Non-pigmented ciliary epithelial cell (primary cell): Measurements from ENCODE around the gene MYLIP.

Experiments
- DNase-seq: peaks from one replicate; pipeline ENCODE4 v3.0.0-alpha.2; 2010; ENCODE audit warnings: low read depth

Gene MYLIP

DNA sequence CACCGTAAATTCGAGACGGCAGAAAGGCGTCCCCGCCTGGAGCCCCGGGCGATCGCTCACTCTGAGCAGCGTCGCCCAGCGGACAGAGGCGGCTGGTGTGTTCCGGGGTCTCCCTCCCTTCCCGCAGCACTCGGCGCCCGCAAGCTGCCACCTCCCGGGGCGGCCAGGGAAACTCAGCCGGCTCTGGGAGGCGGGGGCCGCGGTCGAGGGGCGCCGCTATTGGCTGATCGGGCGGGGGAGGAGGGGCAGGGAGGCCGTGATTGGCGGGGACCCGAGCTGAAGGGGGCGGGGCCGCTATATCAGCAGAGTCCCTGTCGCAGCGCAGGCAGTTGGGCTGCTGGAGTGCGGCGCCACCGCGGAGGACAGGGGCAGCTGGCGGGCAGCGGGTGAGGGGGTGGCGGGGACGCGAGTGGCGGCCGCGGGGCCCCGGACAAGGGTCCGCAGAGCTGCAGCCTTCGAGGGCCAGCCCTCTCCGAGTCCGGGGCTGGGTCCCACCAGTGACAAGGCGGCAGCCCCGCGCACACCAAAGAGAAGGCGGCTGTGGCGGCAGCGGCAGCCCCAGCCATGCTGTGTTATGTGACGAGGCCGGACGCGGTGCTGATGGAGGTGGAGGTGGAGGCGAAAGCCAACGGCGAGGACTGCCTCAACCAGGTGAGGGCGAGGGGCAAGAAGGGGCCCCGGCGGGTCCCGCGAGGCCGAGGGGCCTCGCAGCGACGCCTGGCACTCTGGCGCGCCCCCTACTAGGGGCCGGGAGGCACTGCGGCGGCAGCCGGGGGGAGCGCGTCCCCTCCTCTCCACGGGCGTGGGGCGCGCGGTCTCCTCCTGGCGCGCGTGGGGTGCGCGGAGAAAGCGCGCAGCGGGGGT, at the start of gene MYLIP:
Gene MYLIP (plus strand): TSS at position 328 of the 864 bp plus-strand sequence. CDS start 237 bp downstream, at position 565.
- peak; percentile 24 for DNase-seq

DNA sequence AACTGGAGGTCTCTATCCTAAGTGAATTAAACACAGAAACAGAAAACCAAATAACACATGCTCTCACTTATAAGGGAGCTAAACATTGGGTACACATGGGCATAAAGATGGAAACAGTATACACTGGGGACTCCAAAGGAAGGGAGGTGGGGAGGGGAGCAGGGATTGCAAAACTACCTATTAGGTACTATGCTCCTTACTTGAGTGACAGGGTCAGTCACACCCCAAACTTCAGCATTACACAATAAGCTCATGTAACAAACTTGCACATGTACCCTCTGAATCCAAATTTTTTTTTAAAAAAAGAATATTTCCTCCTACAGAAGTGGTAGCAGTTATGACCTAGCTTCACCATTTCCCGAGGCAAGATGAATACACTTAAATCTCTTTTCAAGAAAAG, 49.5 kb upstream of the MYLIP start:
- DNase-seq = no peak

DNA sequence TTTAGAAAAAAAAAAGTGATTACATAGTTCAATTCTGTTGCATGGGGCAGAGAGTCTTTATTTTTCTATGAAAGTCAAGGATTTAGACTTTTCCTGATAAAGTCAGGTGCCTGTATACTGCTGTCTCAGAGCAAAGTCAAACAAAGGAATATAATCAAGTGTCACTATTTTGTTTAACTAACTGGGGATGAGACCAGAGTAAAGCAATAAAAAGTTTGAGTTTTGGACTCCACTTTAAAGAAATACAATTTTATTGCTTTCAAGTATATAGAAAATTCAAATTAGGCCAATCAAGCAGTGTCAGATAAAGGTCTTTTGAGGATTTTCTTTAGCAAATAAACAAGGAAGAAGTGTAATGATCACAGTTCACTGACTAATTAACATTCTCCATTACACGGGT, 48.7 kb upstream of the MYLIP start:
- no peak for DNase-seq

DNA sequence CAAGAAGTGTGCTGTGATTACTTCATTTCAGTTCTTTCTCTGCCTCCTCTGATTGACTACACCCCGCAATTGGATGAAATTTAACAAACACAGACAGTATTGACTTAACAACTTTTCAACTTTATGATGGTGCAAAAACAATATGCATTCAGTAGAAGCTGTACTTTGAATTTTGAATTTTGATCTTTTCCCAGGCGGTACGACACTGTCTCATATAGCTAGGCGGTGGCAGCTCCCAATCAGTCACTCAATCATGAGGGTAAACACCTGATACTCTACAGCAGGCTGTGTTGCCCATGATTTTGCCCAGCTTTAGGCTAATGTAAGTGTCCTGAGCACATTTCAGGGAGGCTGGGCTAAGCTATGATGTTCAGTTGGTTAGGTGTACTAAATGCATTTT, 47.6 kb upstream of the MYLIP start:
- DNase-seq = no peak

DNA sequence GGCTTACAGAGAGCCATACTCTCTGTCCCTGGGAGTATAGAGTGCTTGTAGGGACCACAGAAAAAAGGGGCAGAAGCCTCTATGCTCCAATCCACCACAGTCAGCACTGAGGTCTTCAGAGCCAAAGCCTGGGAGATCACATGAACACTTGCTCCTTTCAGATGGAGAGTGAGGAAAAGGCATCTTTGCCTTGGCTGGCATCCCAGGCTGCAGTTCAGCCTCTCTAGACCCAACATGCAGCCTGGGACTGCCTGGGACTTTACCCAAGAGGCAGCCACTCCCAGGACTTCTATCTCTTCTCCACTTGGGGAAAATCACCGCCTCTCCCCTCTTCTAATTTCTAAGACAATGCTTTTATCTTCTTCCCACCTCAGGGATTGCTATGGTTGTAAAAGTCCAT, 46.5 kb upstream of the MYLIP start:
- no peak for DNase-seq

DNA sequence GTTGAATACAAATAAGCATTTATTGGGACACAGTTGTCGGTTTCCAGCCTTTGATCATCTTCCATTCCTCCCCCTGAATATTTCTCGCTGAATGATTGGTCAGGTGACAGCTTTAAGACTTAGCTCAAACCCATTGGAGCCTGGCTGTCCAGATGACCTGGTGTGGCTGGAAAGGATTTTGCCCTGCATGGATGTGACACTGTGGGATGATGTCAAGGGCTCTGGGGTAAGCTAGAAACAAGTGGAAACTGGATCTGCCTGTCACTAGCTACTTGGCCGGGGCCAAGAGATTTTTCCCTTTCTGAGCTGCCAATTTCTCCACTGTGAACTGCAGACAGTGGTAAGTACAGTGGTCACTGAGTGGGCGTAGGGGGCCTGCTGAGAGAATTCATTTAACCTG, 41.9 kb upstream of the MYLIP start:
- DNase-seq = no peak

DNA sequence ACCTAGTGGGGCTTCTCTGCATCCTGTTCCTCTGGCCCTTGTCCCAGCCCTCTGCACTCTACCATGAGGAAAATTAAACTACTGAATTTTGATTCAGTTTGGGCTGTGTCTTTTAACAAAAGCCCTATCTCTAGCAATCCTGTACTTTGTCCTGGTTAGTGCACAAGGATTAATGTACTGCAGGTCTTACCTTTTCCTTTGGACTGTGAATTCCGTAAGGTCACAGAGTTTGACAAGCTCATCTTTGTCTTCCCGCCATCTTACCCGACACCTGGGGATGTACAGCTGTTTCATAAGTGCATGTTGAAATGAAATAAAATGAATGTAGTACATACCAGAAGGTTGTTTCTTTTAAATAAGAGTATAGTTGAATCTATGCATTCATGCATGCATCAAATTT, 41.5 kb upstream of the MYLIP start:
- DNase-seq = no peak

DNA sequence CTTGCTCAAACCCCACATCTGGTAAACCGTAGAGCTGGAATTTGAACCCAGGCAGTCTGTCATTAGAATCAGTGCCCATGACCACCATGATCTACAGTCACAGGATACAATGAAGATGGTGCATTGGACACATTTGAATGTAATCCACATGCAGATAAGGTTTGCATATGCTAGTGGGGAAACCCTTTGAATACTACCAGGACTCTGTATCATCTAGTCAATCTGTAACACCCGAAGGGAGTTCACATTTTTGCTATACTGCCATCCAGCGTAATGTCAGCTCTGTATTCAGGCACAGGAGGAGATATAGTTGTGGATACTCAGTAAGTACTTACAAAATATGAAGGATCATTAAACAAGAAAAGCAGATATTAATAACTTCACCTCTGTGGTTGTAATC, 40.5 kb upstream of the MYLIP start:
- no peak for DNase-seq

DNA sequence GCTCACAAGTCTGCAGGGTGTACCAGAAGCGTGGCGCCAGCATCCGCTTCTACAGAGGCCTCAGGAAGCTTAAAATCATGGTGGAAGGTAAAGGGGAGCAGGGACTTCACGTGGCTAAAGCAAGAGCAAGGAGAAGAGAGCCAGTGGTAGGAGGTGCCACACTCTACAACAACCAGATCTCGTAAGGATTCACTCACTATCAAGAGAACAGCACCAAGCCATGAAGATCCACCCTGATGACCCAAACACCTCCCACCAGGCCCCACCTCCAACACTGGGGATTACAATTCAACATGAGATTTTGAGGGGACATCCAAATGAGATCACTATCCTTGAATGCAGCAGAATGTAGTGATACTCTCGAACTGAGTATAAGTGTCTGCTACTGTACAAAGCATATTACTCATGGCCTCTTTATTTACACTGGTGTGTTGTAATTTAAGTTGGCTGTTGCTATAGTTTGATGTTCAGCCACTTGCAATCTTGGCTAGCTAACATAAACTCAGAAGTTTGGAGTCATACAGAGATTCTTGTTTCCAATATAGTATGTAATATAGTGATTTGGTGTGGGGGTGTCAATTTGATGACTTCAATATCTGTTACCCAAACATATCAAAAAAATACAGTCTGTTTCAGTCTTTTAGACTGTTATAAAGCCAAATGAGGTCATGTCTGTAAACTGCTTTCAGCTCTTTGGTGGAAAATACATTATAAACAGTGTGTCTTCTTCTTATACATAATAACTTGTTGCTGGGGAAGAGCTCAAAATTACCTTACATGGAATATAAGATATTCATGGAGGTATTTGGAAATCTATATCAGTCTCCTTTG, 39.4 kb upstream of the MYLIP start:
- no peak for DNase-seq

DNA sequence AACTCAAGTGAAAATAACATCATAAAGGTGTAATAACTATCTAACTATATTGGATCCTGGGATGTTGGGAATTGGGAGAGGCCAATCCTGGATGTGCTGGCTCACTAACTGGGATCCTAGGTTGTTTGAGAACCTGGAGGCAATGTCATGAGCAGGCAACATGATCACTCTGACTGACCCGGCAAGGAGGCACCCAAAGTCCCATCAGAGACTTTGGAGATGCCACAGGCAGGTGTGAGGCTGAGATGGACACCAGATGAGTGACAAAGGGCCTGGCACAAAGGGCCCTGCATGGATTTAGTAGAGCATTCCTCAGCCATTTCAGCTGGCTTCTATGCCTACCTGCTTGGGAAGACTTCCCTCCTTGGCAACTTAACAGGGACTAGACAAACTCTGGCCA, 38.4 kb upstream of the MYLIP start:
- no peak for DNase-seq

DNA sequence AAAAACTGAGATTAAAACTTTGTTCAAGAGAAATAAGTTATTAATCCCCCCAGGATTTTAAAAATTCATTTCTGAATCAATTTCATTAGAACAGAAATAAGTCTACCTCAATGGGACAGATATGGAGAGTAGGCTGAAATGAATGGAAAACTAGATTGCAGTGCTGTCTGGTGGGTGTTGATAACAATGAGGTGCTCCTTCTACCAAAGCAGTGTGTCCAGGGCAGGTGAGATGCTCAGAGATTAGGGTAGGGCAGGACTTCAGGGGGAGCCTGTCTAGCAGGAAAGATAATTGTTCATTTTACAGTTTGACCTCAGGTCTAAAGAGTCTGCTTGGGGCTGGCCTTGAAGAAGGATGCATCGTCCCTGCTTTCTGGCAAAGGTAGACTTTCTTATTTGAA, 38.0 kb upstream of the MYLIP start:
- DNase-seq = no peak

DNA sequence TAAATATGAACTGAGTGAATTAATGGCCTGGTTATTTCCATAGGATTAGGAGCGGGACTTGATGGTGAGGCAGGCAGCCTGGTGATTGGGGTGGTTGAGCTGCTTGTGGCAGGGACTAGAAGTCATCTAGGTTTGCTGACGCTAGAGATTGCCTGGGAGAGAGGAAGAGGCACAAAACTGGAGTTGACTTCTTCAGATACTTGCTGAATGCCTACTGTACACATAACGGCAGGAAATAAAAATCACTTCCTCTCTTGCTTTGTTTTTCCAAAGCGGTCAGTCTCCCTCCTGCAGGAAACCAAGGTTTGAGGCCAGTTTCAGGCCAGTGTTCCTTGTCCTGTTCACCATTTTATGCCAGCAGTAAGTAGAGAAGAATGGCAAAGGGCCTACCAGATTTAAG, 36.7 kb upstream of the MYLIP start:
- DNase-seq = no peak

DNA sequence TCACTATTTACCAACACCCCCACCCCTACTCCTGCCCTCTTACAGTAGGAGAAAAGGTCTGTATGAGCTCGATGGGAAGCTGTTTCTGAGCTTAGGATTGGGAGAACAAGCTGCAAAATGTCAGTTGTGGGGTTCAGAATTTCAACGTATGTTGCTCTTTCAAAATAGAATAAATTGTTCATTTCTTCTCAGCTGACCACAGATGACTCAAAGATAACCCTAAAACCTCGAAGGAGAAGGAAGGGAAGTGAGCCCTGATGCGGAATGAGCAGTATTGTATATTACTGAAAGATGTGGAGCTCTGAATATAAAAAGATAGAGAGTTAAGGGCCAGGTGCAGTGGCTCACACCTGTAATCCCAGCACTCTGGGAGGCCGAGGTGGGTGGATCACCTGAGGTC, 35.9 kb upstream of the MYLIP start:
- DNase-seq = no peak

DNA sequence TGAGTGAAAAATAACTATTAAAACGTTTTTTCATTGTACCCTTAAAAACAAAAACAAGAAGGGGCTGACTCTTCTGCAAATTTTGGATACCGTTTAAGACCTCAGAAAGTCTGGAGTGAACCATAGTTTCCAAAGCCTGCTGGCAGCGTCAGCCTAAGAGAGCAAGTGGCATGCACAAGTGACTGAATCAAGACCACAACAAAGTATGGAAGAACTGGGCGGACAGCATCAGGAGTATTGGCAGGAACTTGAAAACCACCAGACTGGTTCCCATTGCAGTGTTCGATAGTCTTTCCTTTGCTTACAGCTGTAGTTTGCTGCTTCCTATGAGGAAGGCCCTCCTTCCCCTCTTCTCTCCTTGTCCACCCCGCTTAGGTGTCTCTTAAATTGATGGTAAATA, 33.7 kb upstream of the MYLIP start:
- no peak for DNase-seq

DNA sequence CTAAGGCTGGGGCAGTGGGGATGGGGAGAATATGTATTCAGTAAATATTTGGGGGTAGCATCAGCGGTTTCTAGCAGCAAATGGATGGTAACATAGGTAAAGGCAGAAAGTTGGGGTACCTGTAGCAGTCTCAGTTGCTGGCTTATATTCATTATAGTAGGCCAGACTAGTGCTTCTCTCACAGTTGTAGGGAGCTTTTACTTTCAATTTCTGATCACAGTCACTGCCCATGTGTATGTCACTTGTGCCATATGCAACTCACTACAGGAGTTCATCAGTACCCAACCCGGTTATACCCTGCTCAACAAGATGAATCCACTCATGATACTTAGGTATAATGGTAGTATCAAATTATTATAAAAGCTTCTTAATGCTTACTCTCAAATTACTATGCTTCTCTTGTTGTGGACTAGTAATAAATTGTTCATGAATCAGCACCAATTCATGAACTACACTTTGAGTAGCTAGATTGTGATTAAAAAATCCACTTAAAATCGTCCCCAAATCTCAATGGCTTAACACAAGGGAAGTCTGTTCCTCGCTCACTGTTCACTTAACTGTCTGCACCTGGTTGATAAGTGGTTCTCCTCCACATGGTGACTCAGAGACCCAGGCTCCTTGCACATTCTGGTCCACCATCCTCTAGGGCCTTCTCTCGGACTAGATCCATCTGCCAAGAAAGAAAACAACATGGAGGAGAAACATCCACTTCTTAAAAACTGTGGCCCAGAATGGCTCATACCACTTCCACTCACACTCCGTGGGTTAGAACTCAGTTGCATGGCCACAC, 31.3 kb upstream of the MYLIP start:
- no peak for DNase-seq

DNA sequence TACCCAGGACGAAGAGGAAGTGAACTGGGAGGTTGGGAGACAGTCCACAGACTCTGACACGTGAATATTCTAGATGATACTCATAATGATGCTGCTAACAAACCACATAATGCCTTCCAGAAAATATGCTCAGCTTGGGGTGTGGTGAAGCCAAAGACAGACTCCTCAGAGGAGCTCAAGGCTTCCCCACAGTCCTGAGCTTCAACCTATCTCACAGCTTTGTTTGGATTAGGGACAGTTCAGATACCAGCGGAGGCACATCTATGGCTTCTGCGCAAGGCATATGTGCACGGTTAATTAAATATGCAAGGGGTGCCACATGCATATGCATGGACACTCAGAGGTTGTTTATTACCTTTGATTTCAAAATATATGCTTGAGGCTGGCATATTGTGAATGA, 30.7 kb upstream of the MYLIP start:
- no peak for DNase-seq

DNA sequence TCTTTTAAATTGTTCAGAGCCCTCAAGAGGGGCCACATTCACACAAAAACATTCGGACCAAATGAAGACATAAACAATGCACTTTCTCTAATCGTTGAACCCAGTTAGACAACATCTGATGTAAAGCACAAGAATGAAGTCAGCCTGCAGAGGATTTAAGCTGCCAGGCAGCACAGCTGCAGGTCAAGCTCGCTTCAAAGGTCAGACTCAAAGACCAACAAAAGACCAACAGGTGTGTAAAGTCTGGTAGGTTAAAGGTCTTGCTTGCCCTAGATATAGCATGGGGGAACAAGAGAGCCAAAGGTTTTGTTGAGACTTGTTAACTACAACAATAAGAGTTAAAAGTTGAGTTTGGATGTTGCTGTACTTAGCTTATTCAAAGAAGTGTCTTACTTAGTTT, 26.7 kb upstream of the MYLIP start:
- DNase-seq = no peak

DNA sequence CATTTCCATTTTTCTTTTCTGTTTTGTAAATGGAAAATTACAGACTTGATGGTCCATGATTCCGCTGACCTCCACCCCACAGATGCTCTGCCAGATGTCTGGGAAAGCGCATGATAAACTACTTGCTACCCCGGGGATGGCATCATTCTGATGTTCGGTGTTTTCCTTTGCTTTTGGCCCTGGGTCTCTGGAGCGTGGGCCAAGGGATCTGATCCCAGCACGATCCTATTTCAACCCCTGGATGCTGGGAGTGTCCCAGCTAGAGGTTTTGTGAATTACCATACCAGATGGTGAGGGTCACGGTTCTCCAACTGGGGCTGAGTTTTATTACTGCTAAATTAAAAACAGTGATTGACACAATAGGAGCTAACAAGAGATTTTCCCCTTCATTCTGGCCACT, 25.2 kb upstream of the MYLIP start:
- DNase-seq = no peak

DNA sequence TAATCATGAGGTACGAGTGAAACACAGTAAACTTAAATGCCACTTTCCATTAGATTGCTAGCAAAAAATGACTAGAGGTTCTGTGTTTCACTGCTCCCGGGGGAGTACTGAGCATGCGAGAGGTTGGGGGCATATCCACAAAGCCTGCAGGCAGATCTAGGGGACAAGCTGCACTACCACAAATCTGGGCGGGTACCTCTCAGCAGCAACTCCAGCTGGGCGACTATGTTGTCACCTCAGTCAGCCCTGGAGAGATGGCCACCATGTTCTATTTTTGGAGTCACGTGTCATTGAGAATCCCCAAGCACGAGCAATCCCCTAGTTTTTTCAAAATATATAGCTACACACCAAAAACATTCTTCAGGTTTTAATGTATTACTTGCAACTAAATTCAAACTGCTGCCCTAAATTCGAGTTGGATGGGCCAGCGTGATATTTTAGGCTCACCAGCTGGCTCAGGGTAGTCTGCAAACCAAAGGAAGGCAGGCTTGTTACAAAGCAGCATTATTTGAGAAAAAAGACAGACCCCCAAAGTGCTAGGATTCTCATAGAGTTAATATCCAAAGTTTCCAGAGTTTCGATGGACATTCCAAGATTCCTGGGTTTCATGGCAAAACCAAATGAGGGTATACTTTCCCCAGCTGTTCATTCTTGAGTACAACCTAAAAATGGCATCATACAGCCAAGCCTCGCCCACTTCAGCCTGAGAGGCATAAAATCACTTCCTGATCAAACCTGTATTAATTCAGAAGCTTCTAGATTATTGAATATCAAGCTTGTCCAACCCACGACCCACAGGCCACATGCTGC, 24.1 kb upstream of the MYLIP start:
- no peak for DNase-seq

DNA sequence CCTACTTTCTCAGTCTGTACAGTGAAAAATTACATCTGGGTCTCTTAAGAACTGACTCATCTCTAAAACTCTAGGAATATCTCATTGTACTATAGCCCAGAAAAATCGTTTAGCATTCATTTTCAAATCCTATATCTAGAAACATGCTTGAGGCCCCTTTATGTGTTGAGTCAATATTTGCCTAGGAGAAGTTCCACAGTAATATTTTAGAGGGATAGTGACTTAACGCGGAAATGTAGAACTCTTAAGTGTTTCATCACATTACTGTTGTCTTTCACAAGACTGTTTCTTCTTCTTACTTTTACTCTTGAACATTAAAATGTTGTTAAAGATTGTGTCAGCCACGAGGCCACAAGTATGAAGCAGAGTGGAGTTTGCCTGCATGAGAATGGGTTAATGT, 23.0 kb upstream of the MYLIP start:
- DNase-seq = no peak

DNA sequence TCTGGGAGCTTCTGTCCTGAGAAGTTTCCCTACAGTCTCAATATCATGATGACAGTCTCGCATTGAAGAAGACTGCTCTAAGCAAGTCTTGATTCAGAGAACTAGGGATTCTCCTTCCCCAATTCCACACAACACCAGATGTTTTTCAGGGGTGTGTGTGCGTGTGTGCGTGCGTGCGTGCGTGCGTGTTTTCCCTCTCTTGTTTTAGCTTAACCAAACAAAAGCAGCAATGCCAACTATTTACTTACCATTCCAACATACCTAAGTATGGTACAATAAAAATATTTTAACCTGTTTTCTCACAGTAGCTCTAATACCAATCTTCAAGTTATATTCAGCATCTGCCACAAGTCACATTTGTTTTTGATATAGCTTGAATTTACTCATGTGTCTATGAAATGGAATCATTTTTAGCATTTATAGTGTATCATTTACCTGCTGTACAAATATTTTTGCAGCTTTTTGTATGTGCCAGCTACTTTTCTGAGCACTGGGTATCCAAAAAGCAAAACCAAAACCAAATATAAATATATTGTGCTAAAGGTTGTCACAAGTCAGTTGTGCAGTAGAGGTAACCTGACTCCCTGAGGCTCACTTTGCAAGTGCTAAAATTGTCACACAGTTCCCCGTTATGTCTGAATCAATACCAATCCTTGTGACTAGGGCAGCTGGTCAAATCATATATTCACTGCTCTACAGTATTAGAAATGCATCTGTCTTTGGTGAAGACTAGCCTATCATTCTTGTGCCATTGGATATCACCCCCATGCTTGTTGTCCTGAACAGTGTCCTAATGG, 21.7 kb upstream of the MYLIP start:
- DNase-seq = no peak
